Stimulated activated CD4-positive, alpha-beta T cell treated with anti-CD3 and anti-CD28 coated beads, Interleukin-15, amount 100 ng/mL, for 48 hours (primary cell): ENCODE data around the gene COL9A2.
"Not testable (repeated sequence)": the region's sequence is repeated elsewhere in the genome, so short reads cannot be mapped to it uniquely, and the experiment has no call there.

Experiments
- DNase-seq, 2 donors: peaks; one replicate each; pipeline ENCODE4 v3.0.0-alpha.2; 2020; ENCODE audit warnings: low read depth in 2 of 2

COL9A2 gene

GRCh38 chr1:40316595-40317393, at the start of gene COL9A2:
Gene COL9A2 (minus strand): TSS chr1:40317286. CDS start chr1:40317197, 89 bp downstream.
- DNase-seq, result peak in 1 of 2 donors; percentile 36

- no peak for DNase-seq
Observed at GRCh38 chr1:40363721-40364120, 46.6 kb upstream of the COL9A2 start.

- DNase-seq, result no peak
Observed at GRCh38 chr1:40362699-40363098, 45.6 kb upstream of the COL9A2 start.

GRCh38 chr1:40362199-40362598, 45.1 kb upstream of the COL9A2 start:
- no peak for DNase-seq

- no peak for DNase-seq
Observed at GRCh38 chr1:40361637-40362036, 44.6 kb upstream of the COL9A2 start.

GRCh38 chr1:40361201-40361600, 44.1 kb upstream of the COL9A2 start:
- DNase-seq, result no peak

GRCh38 chr1:40360631-40361030, 43.5 kb upstream of the COL9A2 start:
- DNase-seq, result no peak

GRCh38 chr1:40357625-40358024, 40.5 kb upstream of the COL9A2 start:
- DNase-seq, result no peak

GRCh38 chr1:40353082-40353481, 36.0 kb upstream of the COL9A2 start:
- DNase-seq, result no peak

GRCh38 chr1:40352126-40352525, 35.0 kb upstream of the COL9A2 start:
- no peak for DNase-seq

- no peak for DNase-seq
Observed at GRCh38 chr1:40351124-40351523, 34.0 kb upstream of the COL9A2 start.

GRCh38 chr1:40350391-40350790, 33.3 kb upstream of the COL9A2 start:
- no peak for DNase-seq

GRCh38 chr1:40344597-40344996, 27.5 kb upstream of the COL9A2 start:
- peak in 1 of 2 donors; percentile 16 for DNase-seq

GRCh38 chr1:40342381-40342717, 25.3 kb upstream of the COL9A2 start:
- DNase-seq, result not testable (repeated sequence)

GRCh38 chr1:40341491-40342380, 24.6 kb upstream of the COL9A2 start:
- no peak for DNase-seq

- no peak for DNase-seq
Observed at GRCh38 chr1:40339420-40340323, 22.6 kb upstream of the COL9A2 start.

GRCh38 chr1:40338745-40339419, 21.8 kb upstream of the COL9A2 start:
- DNase-seq, result peak; percentile 77 to 86

GRCh38 chr1:40337443-40337842, 20.4 kb upstream of the COL9A2 start:
- DNase-seq, result no peak

GRCh38 chr1:40332695-40333094, 15.6 kb upstream of the COL9A2 start:
- DNase-seq, result no peak

- not testable (repeated sequence) for DNase-seq
Observed at GRCh38 chr1:40331403-40331802, 14.3 kb upstream of the COL9A2 start.

GRCh38 chr1:40318970-40319621, 2.0 kb upstream of the COL9A2 start:
- no peak for DNase-seq
